Left lung (tissue), 14 donors: Measurements from ENCODE around the gene TLR2. TPM values are rescaled to one million over a fixed set of nuclear protein-coding genes. Genes with fewer than 3 reads are reported as not detected.

Source experiments
- ATAC-seq: fragments of 200-7000 bp; cut with Tn5 transposase; one replicate; pipeline ENCODE4 v1.9.1; 2020; ENCODE audit warnings: moderate library complexity
- DNase-seq, 4 donors: peaks; one replicate each; pipeline ENCODE4 v3.0.0-alpha.2; 2013 to 2020
- H3K27ac ChIP-seq, 2 donors: fragments of 200-600 bp; sonication (generic) in 1 of 2; one replicate each; pipeline versions ENCODE4 v1.5.0 to v1.8.0; 2020 to 2021
- H3K27me3 ChIP-seq, 2 donors: fragments of 200-600 bp; sonication (generic) in 1 of 2; one replicate each; pipeline versions ENCODE4 v1.5.0 to v1.8.0; 2020 to 2021
- H3K36me3 ChIP-seq, 2 donors: fragments of 200-600 bp; sonication (generic) in 1 of 2; one replicate each; pipeline versions ENCODE4 v1.5.0 to v1.8.0; 2020 to 2021
- H3K4me1 ChIP-seq, 2 donors: fragments of 200-600 bp; one replicate each; pipeline ENCODE4 v1.8.0; 2021
- H3K4me3 ChIP-seq, 2 donors: fragments of 200-600 bp; sonication (generic) in 1 of 2; one replicate each; pipeline versions ENCODE4 v1.5.0 to v1.8.0; 2020 to 2021; ENCODE audit warnings: mild to moderate bottlenecking in 1 of 2
- H3K9me3 ChIP-seq, 2 donors: fragments of 200-600 bp; sonication (generic) in 1 of 2; one replicate each; pipeline versions ENCODE4 v1.5.0 to v1.8.0; 2020 to 2021
- CTCF ChIP-seq, 2 donors: fragments of 200-600 bp; sonication (generic) in 1 of 2; IDR thresholded peaks; one replicate each; pipeline versions ENCODE4 v1.5.0 to v1.8.0; 2021; ENCODE audit warnings: antibody characterized with exemption in 2 of 2
- intact Hi-C, 2 donors: fragments of 100-400 bp; cut with DNase I; formaldehyde crosslinking; loops; one replicate each; pipeline versions ENCODE4 v1.11.2 to v1.14.2; 2022
- long read RNA-seq, 12 donors: library from polyadenylated mRNA in 2 of 12; unstranded in 2 of 12; transcript quantifications; one replicate each; pipeline ENCODE4 v2.0.0 and lab custom pipeline, GENCODE V29; 2019 to 2026
- polyA plus RNA-seq, 6 donors: library from polyadenylated mRNA; unstranded; fragments of 120-200 nt; gene quantifications; one replicate each; pipeline ENCODE4 v1.2.1, GENCODE V29; 2013; ENCODE audit not compliant: insufficient read length in 6 of 6
- total RNA-seq, 2 donors: library from RNA; stranded (reverse); fragmentation: NEBNext Ultra II Directional; extraction: Animal tissue kit (Norgen Biotek cat#: 25700); gene quantifications; one replicate each; pipeline ENCODE4 v1.2.1, GENCODE V29; 2021
- donor health status: DM: no; HTN: yes; CAD: no.
- donor health status: DM: no; HTN: no; CAD: no.

TLR2 gene
- 100 to 1,000 TPM in 1 of 2 donors, 10 to 100 TPM in 1; 77.7 to 170 TPM for total RNA-seq
- 10 to 100 TPM; 19.5 to 47.1 (median 31.6) TPM for polyA plus RNA-seq
- long read RNA-seq, donor 1, full-length matches to known transcripts: 48 of 48 reads
- long read RNA-seq, donor 1, partial matches to known transcripts: 0 of 48 reads
- long read RNA-seq, donor 1, other reads (novel, unspliced or antisense): 0 of 48 reads
- long read RNA-seq, donor 2, full-length matches to known transcripts: 26 of 26 reads
- long read RNA-seq, donor 2, partial matches to known transcripts: 0 of 26 reads
- long read RNA-seq, donor 2, other reads (novel, unspliced or antisense): 0 of 26 reads
- long read RNA-seq, donor 3, full-length matches to known transcripts: 6 of 6 reads
- long read RNA-seq, donor 3, partial matches to known transcripts: 0 of 6 reads
- long read RNA-seq, donor 3, other reads (novel, unspliced or antisense): 0 of 6 reads
- long read RNA-seq, donor 4, partial matches to known transcripts: 0 of 2 reads
- long read RNA-seq, donor 4, other reads (novel, unspliced or antisense): 1 of 2 reads
- long read RNA-seq, donor 5, full-length matches to known transcripts: 24 of 24 reads
- long read RNA-seq, donor 5, partial matches to known transcripts: 0 of 24 reads
- long read RNA-seq, donor 5, other reads (novel, unspliced or antisense): 0 of 24 reads
- long read RNA-seq, donor 6, full-length matches to known transcripts: 6 of 6 reads
- long read RNA-seq, donor 6, partial matches to known transcripts: 0 of 6 reads
- long read RNA-seq, donor 6, other reads (novel, unspliced or antisense): 0 of 6 reads
- long read RNA-seq, donor 7, full-length matches to known transcripts: 8 of 8 reads
- long read RNA-seq, donor 7, partial matches to known transcripts: 0 of 8 reads
- long read RNA-seq, donor 7, other reads (novel, unspliced or antisense): 0 of 8 reads
- long read RNA-seq, donor 8, full-length matches to known transcripts: 8 of 8 reads
- long read RNA-seq, donor 8, partial matches to known transcripts: 0 of 8 reads
- long read RNA-seq, donor 8, other reads (novel, unspliced or antisense): 0 of 8 reads
- long read RNA-seq, donor 9: 0 reads
- long read RNA-seq, donor 10, partial matches to known transcripts: 0 of 7 reads
- long read RNA-seq, donor 10, other reads (novel, unspliced or antisense): 6 of 7 reads
- long read RNA-seq, donor 11, full-length matches to known transcripts: 1 of 1 reads
- long read RNA-seq, donor 11, partial matches to known transcripts: 0 of 1 reads
- long read RNA-seq, donor 11, other reads (novel, unspliced or antisense): 0 of 1 reads
- long read RNA-seq, donor 12, full-length matches to known transcripts: 11 of 11 reads
- long read RNA-seq, donor 12, partial matches to known transcripts: 0 of 11 reads
- long read RNA-seq, donor 12, other reads (novel, unspliced or antisense): 0 of 11 reads

GRCh38 chr4:153684182-153684970 is at the start of gene TLR2:
Gene TLR2 (plus strand): TSS chr4:153684280. CDS start chr4:153702908, 18,628 bp downstream.
- Histone ChIP-seq H3K27me3 (peaks cover 0 to 16% of the 10 kb centered on the region in 2 donors), H3K4me3 (peak within 1 kb of the TSS; percentile 71 to 84), H3K9me3 (peaks cover 0 to 19% of the 10 kb centered on the region in 2 donors), H3K36me3 (peaks cover 0 to 23% of the 10 kb centered on the region in 2 donors), H3K4me1 (peaks cover 3 to 40% of the 10 kb centered on the region in 2 donors), H3K27ac (peak within 1 kb of the TSS; percentile 72 to 97)
- DNase-seq (peak; percentile 36 to 99 (median 77)), ATAC-seq (peak; percentile 90)
- intact Hi-C loops: no loop called here
- TF ChIP-seq CTCF (IDR thresholded peaks at IDR 0.05): no peak

GRCh38 chr4:153634738-153635353 is 49.2 kb upstream of the TLR2 start:
- intact Hi-C loops: loop anchor here in 1 of 2 donors (10.0 kb wide), 1 partner anchor 120 kb away; no protein-coding TSS in a partner anchor
- Histone ChIP-seq H3K4me3 (no peak overlapping the region), H3K36me3 (peaks cover 0 to 75% of the 10 kb centered on the region in 2 donors), H3K9me3 (no peaks in the 10 kb centered on the region), H3K27ac (no peak overlapping the region), H3K27me3 (no peaks in the 10 kb centered on the region), H3K4me1 (peaks cover 0 to 6% of the 10 kb centered on the region in 2 donors)
- peak; percentile 51 to 75 for TF ChIP-seq CTCF (IDR thresholded peaks at IDR 0.05)
- DNase-seq: peak in 2 of 4 donors; percentile 16 to 28
- ATAC-seq: peak; percentile 90

- peaks cover 0 to 65% of the 10 kb centered on the region in 2 donors for H3K36me3 ChIP-seq
- TF ChIP-seq CTCF (IDR thresholded peaks at IDR 0.05): no peak
- no peaks in the 10 kb centered on the region for H3K27me3 ChIP-seq
- peak overlapping the region in 1 of 2 donors; percentile 5 for H3K27ac ChIP-seq
- intact Hi-C loops: loop anchor here in 1 of 2 donors (10.0 kb wide), 1 partner anchor 119 kb away; no protein-coding TSS in a partner anchor
- peaks cover 0 to 6% of the 10 kb centered on the region in 2 donors for H3K4me1 ChIP-seq
- H3K4me3 ChIP-seq: no peak overlapping the region
- ATAC-seq: no peak
- no peaks in the 10 kb centered on the region for H3K9me3 ChIP-seq
- DNase-seq: no peak
These were observed 48.2 kb upstream of the TLR2 start for GRCh38 chr4:153635846-153636245.

GRCh38 chr4:153637201-153637600 is 46.9 kb upstream of the TLR2 start:
- H3K4me3 ChIP-seq: no peak overlapping the region
- H3K27ac ChIP-seq: no peak overlapping the region
- H3K36me3 ChIP-seq: peaks cover 0 to 52% of the 10 kb centered on the region in 2 donors
- intact Hi-C loops: loop anchor here in 1 of 2 donors (10.0 kb wide), 1 partner anchor 118 kb away; no protein-coding TSS in a partner anchor
- DNase-seq (no peak), ATAC-seq (no peak)
- no peak for TF ChIP-seq CTCF (IDR thresholded peaks at IDR 0.05)
- no peaks in the 10 kb centered on the region for H3K9me3 ChIP-seq
- no peaks in the 10 kb centered on the region for H3K27me3 ChIP-seq
- H3K4me1 ChIP-seq: peaks cover 0 to 6% of the 10 kb centered on the region in 2 donors
